Thoracic aorta (tissue), 2 donors: ENCODE data around the gene MZF1. TPM values are rescaled to one million over a fixed set of nuclear protein-coding genes. Genes with fewer than 3 reads are reported as not detected.

Experiments
- ATAC-seq: fragments of 150-250 bp; one replicate; pipeline ENCODE4 v1.8.0; 2017; ENCODE audit warnings: low read depth; ENCODE audit not compliant: insufficient number of reproducible peaks, low FRiP score
- DNase-seq: peaks from one replicate; pipeline ENCODE4 v3.0.0-alpha.2; 2020; ENCODE audit warnings: low spot score
- H3K27ac ChIP-seq, 2 donors: fragments of 200-600 bp; sonication (generic); 1 replicate in 1 of 2; 2 replicates in 1 of 2; pipeline ENCODE4 v1.5.1; 2016; ENCODE audit warnings: mild to moderate bottlenecking in 2 of 2, moderate library complexity in 2 of 2
- H3K27me3 ChIP-seq: fragments of 200-600 bp; sonication (generic); replicated peaks from 2 replicates; pipeline ENCODE4 v1.6.0; 2016; ENCODE audit warnings: mild to moderate bottlenecking; ENCODE audit not compliant: insufficient read depth
- H3K36me3 ChIP-seq: fragments of 200-600 bp; sonication (generic); one replicate; pipeline ENCODE4 v1.5.1; 2016
- H3K4me1 ChIP-seq, 2 donors: fragments of 200-600 bp; sonication (generic); 1 replicate in 1 of 2; 2 replicates in 1 of 2; pipeline versions ENCODE4 v1.5.1 to v1.6.0; 2016; ENCODE audit warnings: low read depth in 2 of 2, mild to moderate bottlenecking in 1 of 2; ENCODE audit not compliant: control insufficient read depth in 1 of 2
- H3K4me3 ChIP-seq: fragments of 200-600 bp; sonication (generic); 2 replicates; pipeline ENCODE4 v1.5.1; 2016; ENCODE audit warnings: mild to moderate bottlenecking
- H3K9me3 ChIP-seq: fragments of 200-600 bp; sonication (generic); 2 replicates; pipeline ENCODE4 v1.5.1; 2016
- CTCF ChIP-seq: fragments of 200-600 bp; sonication (generic); IDR thresholded peaks from one replicate; pipeline ENCODE4 v1.5.1; 2019; ENCODE audit warnings: antibody characterized with exemption
- total RNA-seq, 2 donors: library from RNA; depleted of rRNA; stranded (reverse); fragments of >200 nt; gene quantifications; one replicate each; pipeline versions ENCODE4 v1.1.0 to v1.2.3, GENCODE V29; 2016

MZF1 gene
- total RNA-seq, 2 donors from 2014 or later: 44.9 to 46.8 TPM

- Histone ChIP-seq H3K36me3 (peaks cover 24% of the 10 kb centered on the region), H3K27me3 (no peaks in the 10 kb centered on the region), H3K9me3 (no peaks in the 10 kb centered on the region), H3K27ac (no peak overlapping the region), H3K4me1 (peaks cover 5 to 13% of the 10 kb centered on the region in 2 donors), H3K4me3 (no peak overlapping the region)
- no peak for ATAC-seq
- DNase-seq: no peak
- no peak for TF ChIP-seq CTCF
Measured at GRCh38 chr19:58568453-58569130, 4.5 kb downstream of the MZF1 start.

GRCh38 chr19:58566989-58567388 lies 6.1 kb downstream of the MZF1 start:
- H3K9me3 ChIP-seq: no peaks in the 10 kb centered on the region
- no peak overlapping the region for H3K27ac ChIP-seq
- peaks cover 9 to 23% of the 10 kb centered on the region in 2 donors for H3K4me1 ChIP-seq
- ATAC-seq (no peak), DNase-seq (no peak)
- peaks cover 24% of the 10 kb centered on the region for H3K36me3 ChIP-seq
- H3K27me3 ChIP-seq: no peaks in the 10 kb centered on the region
- TF ChIP-seq CTCF: no peak
- no peak overlapping the region for H3K4me3 ChIP-seq

GRCh38 chr19:58563823-58564222 lies 9.3 kb downstream of the MZF1 start:
- Histone ChIP-seq H3K27me3 (no peaks in the 10 kb centered on the region), H3K36me3 (peaks cover 4% of the 10 kb centered on the region)

GRCh38 chr19:58563034-58563573 lies 10.0 kb downstream of the MZF1 start:
- TF ChIP-seq CTCF: no peak
- peaks cover 4% of the 10 kb centered on the region for H3K36me3 ChIP-seq
- no peaks in the 10 kb centered on the region for H3K27me3 ChIP-seq
- H3K4me3 ChIP-seq: peak overlapping the region; percentile 68
- H3K4me1 ChIP-seq: peaks cover 16 to 35% of the 10 kb centered on the region in 2 donors
- ATAC-seq: no peak
- H3K27ac ChIP-seq: peak overlapping the region; percentile 37 to 46
- no peaks in the 10 kb centered on the region for H3K9me3 ChIP-seq
- no peak for DNase-seq

More at GRCh38 chr19:58563823-58564222, 9.3 kb downstream of the MZF1 start:
- peaks cover 16 to 35% of the 10 kb centered on the region in 2 donors for H3K4me1 ChIP-seq
- ATAC-seq: no peak
- DNase-seq: no peak
- TF ChIP-seq CTCF: no peak
- no peaks in the 10 kb centered on the region for H3K9me3 ChIP-seq
- no peak overlapping the region for H3K27ac ChIP-seq
- no peak overlapping the region for H3K4me3 ChIP-seq

- H3K9me3 ChIP-seq: no peaks in the 10 kb centered on the region
- peak overlapping the region; percentile 68 for H3K4me3 ChIP-seq
- no peak for TF ChIP-seq CTCF
- ATAC-seq (no peak), DNase-seq (no peak)
- H3K4me1 ChIP-seq: peaks cover 19 to 39% of the 10 kb centered on the region in 2 donors
- H3K27me3 ChIP-seq: no peaks in the 10 kb centered on the region
- H3K36me3 ChIP-seq: peaks cover 2% of the 10 kb centered on the region
- H3K27ac ChIP-seq: peak overlapping the region; percentile 37 to 46
Measured at GRCh38 chr19:58562122-58563033, 10.8 kb downstream of the MZF1 start.
